NOMO-1 treated with DMSO at 0.1 percent for 48 hours (cell line): ENCODE measurements around the gene CFAP70.

Experiments used
- DNase-seq: peaks from one replicate; lab custom pipeline; 2025; ENCODE audit not compliant: unreplicated experiment; lab: John Stamatoyannopoulos, UW

Gene CFAP70

DNA sequence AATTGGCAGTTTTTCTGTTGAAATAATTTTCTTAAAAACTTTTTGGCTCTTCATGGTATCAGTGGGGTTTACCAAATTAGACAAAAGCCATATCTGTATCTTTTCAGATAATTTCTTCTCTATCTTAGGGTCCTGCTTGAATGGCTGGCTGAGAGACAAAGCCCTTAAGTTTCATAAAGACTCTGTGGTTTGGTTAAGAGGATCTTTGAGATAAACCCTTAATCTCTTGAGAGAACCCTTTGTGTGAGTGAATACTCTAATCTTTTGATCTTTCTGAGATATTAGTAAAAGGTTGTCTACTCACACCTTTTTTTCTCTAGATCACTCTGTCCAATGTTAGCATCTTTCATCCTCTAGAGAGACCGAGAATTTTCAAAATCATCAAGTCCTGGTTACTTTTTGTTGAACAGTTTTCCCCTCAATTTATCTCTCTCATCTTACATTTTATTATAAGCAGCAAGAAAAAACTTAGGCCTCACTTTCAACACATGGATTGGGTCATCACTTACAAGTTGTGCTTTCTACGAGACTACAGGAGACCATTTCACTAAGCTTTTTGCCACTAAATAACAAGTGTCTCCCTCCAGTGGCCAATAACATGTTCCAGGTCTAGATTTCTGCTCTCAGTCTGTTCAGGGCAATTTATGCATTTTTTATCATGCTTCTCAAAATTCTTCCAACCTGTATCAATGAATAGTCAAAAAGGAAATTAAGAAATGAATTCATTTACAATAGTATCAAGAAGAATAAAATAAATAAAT lies 140.1 kb downstream of the CFAP70 start:
- DNase-seq: no peak

DNA sequence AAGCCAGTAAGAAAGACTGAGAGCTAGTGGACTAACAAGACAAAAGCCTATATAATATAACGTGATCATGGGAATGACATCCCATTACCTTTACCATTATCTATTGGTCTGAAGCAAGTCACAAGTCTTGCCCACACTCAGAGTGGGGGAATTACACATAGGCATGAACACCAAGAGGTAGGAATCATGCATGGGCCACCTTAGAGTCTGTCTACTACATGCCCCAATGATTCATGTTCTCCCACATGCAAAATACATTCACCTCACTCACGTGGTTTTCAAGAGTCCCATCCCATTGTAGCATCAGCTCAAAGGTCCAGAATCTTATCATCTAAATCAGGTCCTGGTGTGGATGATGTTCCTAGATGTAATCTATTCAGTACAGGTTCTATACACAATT lies 141.0 kb downstream of the CFAP70 start:
- no peak for DNase-seq

DNA sequence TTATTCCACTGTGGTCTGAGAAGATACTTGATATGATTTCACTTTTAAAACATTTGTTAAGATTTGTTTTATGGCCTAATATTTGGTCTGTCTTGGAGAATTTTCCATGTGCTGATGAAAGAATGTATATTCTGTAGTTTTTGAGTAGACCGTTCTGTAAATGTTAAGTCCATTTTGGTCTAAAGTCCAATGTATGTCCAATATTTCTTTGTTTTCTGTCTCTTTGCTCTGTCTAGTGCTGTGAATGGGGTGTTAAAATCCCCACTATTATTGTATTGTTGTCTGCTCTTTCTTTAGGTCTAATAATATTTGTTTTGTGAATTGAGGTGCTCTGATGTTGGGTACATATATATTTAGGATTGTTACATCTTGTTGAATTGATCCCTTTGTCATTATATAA lies 142.9 kb downstream of the CFAP70 start:
- no peak for DNase-seq

DNA sequence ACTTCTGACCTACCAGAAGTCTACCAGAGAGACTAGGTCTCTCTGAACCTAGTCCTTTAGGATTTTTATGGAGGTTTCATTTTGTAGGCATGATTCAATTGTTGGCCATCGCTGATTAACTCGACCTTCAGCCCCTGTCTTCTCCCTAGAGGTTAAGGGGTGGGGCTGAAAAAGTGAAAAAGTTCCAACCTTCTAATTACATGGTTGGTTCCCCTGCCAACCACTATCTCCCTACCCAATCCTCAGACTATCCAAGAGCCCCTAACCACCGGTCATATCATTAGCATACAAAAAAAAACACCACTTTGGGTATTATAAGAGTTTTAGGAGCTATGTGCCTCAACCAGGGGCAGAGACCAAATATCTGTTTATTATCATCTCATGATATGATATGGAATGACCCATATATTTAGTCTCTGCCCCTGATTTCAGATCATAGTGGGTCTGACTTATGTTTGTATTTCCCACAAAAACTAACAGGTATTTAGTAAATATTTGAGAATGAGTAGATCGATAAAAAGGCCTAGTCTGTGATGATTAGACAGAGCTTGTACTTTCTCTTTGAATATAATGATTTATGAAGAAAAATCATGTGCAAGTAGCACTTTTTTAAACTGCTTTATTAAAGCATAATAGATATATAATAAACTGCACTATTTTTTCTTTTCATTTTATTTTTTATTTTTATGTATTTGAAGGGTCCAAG lies 147.4 kb downstream of the CFAP70 start:
- DNase-seq: no peak

DNA sequence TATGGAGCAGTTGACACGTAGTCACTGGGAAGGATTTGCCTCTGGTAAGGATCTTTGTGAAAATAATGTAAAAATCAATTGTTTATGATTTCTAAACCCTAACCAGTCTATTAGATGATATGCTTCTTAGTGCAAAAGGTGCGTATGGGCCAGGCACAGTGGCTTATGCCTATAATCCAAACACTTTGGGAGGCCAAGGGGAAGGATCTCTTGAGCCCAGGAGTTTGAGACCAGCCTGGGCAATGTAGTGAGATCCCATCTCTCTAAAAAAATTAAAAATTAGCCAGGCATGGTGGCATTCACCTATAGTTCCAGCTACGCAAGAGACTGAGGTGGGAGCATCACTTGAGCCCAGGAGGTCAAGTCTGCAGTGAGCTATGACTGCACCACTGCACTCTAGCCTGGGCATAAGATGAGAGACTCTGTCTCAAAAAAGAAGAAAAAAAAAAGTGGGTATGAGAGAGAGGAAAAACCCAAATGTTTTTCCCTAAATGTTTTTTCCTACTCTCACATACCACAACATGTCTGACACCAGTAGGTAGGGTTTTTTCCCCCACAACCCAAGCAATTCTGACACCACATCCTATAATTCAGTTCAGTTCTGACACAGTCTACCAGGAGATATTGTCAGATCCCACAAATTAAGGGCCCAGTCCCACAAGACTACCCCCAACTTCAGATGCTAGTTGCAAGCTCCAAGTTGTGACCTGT lies 148.1 kb downstream of the CFAP70 start:
- DNase-seq: no peak

DNA sequence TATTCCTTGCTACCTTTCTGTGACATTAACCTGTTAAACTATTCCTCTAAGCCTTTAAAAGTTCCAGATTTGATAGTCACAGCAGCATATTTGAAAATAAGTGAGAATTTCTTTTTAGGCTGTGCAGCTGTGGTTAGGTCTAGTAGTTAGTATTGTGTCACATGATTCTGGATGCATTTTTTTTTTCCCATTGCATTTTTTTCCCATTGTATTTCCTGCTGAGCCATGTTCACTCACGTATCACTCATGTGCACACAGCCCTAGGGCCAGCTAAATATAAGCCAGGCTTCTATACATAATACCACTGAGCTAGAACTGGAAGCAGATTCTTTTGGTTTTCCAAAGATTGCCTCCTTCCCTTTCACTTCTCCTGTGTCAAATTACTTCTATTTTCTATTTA lies 149.0 kb downstream of the CFAP70 start:
- no peak for DNase-seq

DNA sequence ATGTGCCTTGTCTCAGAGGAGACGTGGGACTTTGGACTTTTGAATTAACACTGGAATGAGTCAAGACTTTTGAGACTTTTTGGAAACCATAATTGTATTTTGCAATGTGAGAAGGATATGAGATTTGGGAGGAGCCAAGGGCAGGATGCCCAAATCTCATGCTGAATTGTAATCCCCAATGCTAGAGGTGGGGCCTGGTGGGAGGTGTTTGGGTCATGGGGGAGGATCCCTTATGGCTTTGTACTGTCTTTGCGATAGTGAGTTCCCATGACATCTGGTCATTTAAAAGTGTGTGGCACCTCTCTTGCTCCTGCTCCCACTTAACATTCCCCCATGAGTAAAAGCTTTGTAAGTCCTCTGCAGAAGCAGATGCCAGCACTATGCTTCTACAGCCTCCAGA lies 150.8 kb downstream of the CFAP70 start:
- DNase-seq: no peak

DNA sequence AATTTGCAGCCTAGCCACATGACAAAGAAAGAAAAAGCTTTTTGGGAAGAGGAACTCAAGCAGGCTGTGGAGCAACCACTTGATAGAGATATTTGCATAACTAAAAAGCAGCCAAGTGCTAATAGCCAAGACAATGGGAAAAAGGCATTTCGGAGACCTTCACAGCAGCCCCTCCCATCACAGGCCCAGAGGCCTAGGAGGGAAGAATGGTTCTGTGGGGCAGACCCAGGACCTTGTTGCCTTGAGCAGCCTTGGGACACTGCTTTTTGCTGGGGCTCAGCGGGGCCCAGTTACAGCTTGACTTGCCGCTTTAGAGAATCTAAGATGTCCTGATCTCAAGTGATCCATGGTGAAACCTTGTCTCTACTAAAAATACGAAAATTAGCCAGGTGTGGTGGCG lies 152.3 kb downstream of the CFAP70 start:
- DNase-seq: no peak

DNA sequence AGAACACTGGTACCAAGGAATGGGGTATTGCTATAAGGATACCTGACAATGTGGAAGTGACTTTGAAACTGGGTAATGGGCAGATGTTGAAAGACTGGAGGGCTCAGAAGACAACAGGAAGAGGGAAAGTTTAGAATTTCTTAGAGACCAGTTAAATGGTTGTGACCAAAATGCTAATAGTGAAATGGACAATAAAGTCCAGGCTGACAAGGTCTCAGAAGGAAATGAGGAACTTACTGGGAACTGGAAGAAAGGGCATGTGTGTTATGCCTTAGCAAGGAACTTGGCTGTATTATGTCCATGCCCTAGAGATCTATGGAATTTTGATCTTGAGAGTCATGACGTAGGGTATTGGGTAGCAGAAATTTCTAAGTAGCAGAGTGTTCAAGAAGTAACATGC lies 152.8 kb downstream of the CFAP70 start:
- DNase-seq: no peak

DNA sequence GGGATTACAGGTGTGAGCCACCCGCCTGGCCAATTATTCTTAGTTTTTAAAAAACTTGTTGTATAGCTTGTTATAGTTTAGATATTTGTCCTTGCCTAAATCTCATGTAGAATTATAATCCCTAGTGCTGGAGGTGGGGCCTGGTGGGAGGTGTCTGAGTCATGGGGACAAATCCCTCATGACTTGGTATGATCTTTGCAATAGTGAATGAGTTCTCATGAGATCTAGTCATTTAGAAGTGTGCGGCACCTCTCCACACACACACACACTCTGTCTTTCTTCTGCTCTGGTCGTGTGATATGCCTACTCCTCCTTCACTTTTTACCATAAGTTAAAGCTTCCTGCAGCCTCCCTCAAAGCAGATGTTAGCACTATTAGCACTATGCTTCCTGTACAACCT lies 153.6 kb downstream of the CFAP70 start:
- DNase-seq: no peak
